ENCODE measurements around the gene WDR17. TPM values are rescaled to one million over a fixed set of nuclear protein-coding genes. Genes with fewer than 3 reads are reported as not detected.

Gene WDR17
- total and polyA plus RNA-seq, 2 of the 13 experiments (the other 11 are each of a cell fraction or from before 2014, with no cell fraction given) = not detected

DNA sequence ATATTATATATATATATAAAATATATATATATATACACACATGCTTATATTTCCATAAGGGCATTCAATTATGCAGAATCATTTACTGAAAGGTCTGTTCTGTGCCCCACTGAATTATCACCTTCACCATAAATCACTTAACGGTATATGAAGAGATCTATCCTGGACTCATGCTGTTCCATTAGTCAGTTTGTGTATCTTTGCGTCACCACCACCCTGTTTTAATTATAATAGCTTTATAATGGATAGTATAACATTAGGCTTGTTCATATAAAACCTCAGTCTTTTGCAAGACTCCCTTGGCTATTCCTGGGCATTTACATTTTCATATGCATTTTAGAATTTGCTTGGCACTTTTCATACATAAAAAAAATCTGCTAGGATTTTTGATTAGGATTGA is 19.1 kb downstream of the WDR17 start (continued):
- no peak for TF ChIP-seq AKNA (CRISPR knock-in tag; IDR thresholded peaks at IDR 0.05; ENCODE audit: borderline replicate concordance)
- no peak for TF ChIP-seq ZNF225 (CRISPR knock-in tag; IDR thresholded peaks at IDR 0.05)
- TF ChIP-seq, protein P1, sequence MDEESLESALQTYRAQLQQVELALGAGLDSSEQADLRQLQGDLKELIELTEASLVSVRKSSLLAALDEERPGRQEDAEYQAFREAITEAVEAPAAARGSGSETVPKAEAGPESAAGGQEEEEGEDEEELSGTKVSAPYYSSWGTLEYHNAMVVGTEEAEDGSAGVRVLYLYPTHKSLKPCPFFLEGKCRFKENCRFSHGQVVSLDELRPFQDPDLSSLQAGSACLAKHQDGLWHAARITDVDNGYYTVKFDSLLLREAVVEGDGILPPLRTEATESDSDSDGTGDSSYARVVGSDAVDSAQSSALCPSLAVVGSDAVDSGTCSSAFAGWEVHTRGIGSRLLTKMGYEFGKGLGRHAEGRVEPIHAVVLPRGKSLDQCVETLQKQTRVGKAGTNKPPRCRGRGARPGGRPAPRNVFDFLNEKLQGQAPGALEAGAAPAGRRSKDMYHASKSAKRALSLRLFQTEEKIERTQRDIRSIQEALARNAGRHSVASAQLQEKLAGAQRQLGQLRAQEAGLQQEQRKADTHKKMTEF (CRISPR knock-in tag; IDR thresholded peaks at IDR 0.05) = no peak
- TF ChIP-seq HOXD1 (CRISPR knock-in tag; IDR thresholded peaks at IDR 0.05) = no peak

GRCh38 chr4:176090115-176090514 is 24.5 kb downstream of the WDR17 start:
- 4% methylated on average over 2 of the region's 2 CpGs for WGBS (ENCODE audit: low lambda C conversion rate)
- no peak for TF ChIP-seq CC2D1A (CRISPR knock-in tag; IDR thresholded peaks at IDR 0.05)
- no peak for TF ChIP-seq HNF4G (IDR thresholded peaks at IDR 0.05; ENCODE audit: borderline replicate concordance, low read depth, low read length)
- no peak for TF ChIP-seq HNF4G (CRISPR knock-in tag; IDR thresholded peaks at IDR 0.05; ENCODE audit: borderline replicate concordance, low read depth)
- TF ChIP-seq IKZF1 (IDR thresholded peaks at IDR 0.05) = no peak
- no peak for TF ChIP-seq ELF1 (CRISPR knock-in tag; IDR thresholded peaks at IDR 0.05)
- H3K27ac ChIP-seq (ENCODE audit: extremely low read length, insufficient read depth, low read length) = no peak overlapping the region
- H3K4me3 ChIP-seq (replicated peaks in 1 of 3; ENCODE audit: insufficient read depth in 1 of 3, low read depth in 2 of 3, low read length in 3 of 3) = no peak overlapping the region
- no peak overlapping the region for H3K4me2 ChIP-seq (ENCODE audit: low read depth, low read length)
- intact Hi-C loops (cut with micrococcal nuclease; ENCODE audit: unreplicated experiment) (no loop called here), in situ Hi-C loops (cut with HindIII; ENCODE audit: extremely low pct_ligation_motif_present, low pct_unique_long_range_greater_than_20kb) (no loop called here)
- ATAC-seq = no peak
- H3K9ac ChIP-seq (ENCODE audit: insufficient read depth, low read depth, low read length) = no peak overlapping the region
- H3K27me3 ChIP-seq (ENCODE audit: control insufficient read depth in 1 of 2, insufficient read depth in 2 of 2, low read length in 2 of 2) = no peaks in the 10 kb centered on the region
- POLR2A ChIA-PET = no interaction called here
- H4K20me1 ChIP-seq (ENCODE audit: insufficient read depth, low read length) = no peaks in the 10 kb centered on the region
- no peaks in the 10 kb centered on the region for H3K79me2 ChIP-seq (ENCODE audit: insufficient read depth, low read length)
- H3K9me3 ChIP-seq (ENCODE audit: low read length) = no peaks in the 10 kb centered on the region
- FAIRE-seq = no peak
- no peak overlapping the region for H2AFZ ChIP-seq (ENCODE audit: low read length)
- H3K4me1 ChIP-seq (ENCODE audit: insufficient read depth, low read length) = no peaks in the 10 kb centered on the region
- no peaks in the 10 kb centered on the region for H3K36me3 ChIP-seq (replicated peaks in 1 of 2; ENCODE audit: control insufficient read depth in 1 of 2, insufficient read depth in 2 of 2, low read length in 2 of 2)
- CTCF ChIA-PET (ENCODE audit: low intra/inter-chr PET ratio, low total read pairs) = no interaction called here
- no TSS peak for BruUV-seq (replicated peaks)
- DNase-seq (ENCODE audit: low spot score) = no peak
